Astrocyte (in vitro differentiated cells and primary cell): ENCODE measurements around the gene MECR. TPM values are rescaled to one million over a fixed set of nuclear protein-coding genes. Genes with fewer than 3 reads are reported as not detected.

Experiments
- DNase-seq: peaks from one replicate; pipeline ENCODE4 v3.0.0-alpha.2; 2010; ENCODE audit warnings: low read depth
- FAIRE-seq: peaks from 2 replicates; lab custom pipeline; 2011; peaks lifted over from hg19 to GRCh38; lab: Jason Lieb, UNC
- H2AFZ ChIP-seq: 2 replicates; pipeline ENCODE4 v1.6.0; 2012; ENCODE audit warnings: low read depth, low read length, inconsistent platforms
- H3K27ac ChIP-seq: 2 replicates; pipeline ENCODE4 v1.5.1; 2011; ENCODE audit warnings: low read depth, low read length, inconsistent platforms
- H3K27me3 ChIP-seq: 2 replicates; pipeline ENCODE4 v1.6.0; 2011; ENCODE audit warnings: low read length, inconsistent platforms; ENCODE audit not compliant: insufficient read depth
- H3K36me3 ChIP-seq: 2 replicates; pipeline ENCODE4 v1.5.1; 2011; ENCODE audit warnings: low read length, inconsistent platforms; ENCODE audit not compliant: insufficient read depth
- H3K4me1 ChIP-seq: 2 replicates; pipeline ENCODE4 v1.5.1; 2011; ENCODE audit warnings: low read length, inconsistent platforms; ENCODE audit not compliant: insufficient read depth
- H3K4me2 ChIP-seq: 2 replicates; pipeline ENCODE4 v1.6.0; 2012; ENCODE audit warnings: low read length, inconsistent platforms
- H3K4me3 ChIP-seq: 2 replicates; pipeline ENCODE4 v1.5.1; 2011; ENCODE audit warnings: low read depth, mild to moderate bottlenecking, low read length, inconsistent platforms; ENCODE audit not compliant: insufficient read depth
- H3K79me2 ChIP-seq: 2 replicates; pipeline ENCODE4 v1.6.0; 2012; ENCODE audit warnings: mild to moderate bottlenecking, low read length, inconsistent platforms; ENCODE audit not compliant: insufficient read depth
- H3K9ac ChIP-seq: 2 replicates; pipeline ENCODE4 v1.6.0; 2012; ENCODE audit warnings: mild to moderate bottlenecking, low read length, inconsistent platforms
- H3K9me3 ChIP-seq: 2 replicates; pipeline ENCODE4 v1.5.1; 2012; ENCODE audit warnings: low read depth, mild to moderate bottlenecking, low read length, inconsistent platforms; ENCODE audit not compliant: insufficient read depth
- H4K20me1 ChIP-seq: 2 replicates; pipeline ENCODE4 v1.6.0; 2012; ENCODE audit warnings: low read length, inconsistent platforms; ENCODE audit not compliant: insufficient read depth
- H3K27ac Mint-ChIP-seq: one replicate; pipeline ENCODE4 v1.8.0; 2021; ENCODE audit warnings: mild to moderate bottlenecking, mixed read lengths; ENCODE audit not compliant: unreplicated experiment
- H3K27me3 Mint-ChIP-seq: one replicate; pipeline ENCODE4 v1.8.0; 2021; ENCODE audit warnings: low read depth, mixed read lengths; ENCODE audit not compliant: unreplicated experiment
- H3K36me3 Mint-ChIP-seq: one replicate; pipeline ENCODE4 v1.8.0; 2021; ENCODE audit warnings: low read depth, mixed read lengths; ENCODE audit not compliant: unreplicated experiment
- H3K4me1 Mint-ChIP-seq: one replicate; pipeline ENCODE4 v1.8.0; 2021; ENCODE audit warnings: low read depth, mixed read lengths; ENCODE audit not compliant: unreplicated experiment
- H3K4me3 Mint-ChIP-seq: one replicate; pipeline ENCODE4 v1.8.0; 2021; ENCODE audit warnings: mild to moderate bottlenecking, moderate library complexity, mixed read lengths; ENCODE audit not compliant: unreplicated experiment
- H3K9me3 Mint-ChIP-seq: one replicate; pipeline ENCODE4 v1.8.0; 2021; ENCODE audit warnings: mild to moderate bottlenecking, mixed read lengths; ENCODE audit not compliant: unreplicated experiment
- CTCF ChIP-seq: IDR thresholded peaks from 2 replicates; pipeline ENCODE4 v1.5.1; 2011; ENCODE audit warnings: low read depth, mild to moderate bottlenecking, inconsistent platforms, low read length, moderate library complexity; ENCODE audit not compliant: insufficient read depth
- EZH2 ChIP-seq: IDR thresholded peaks from 2 replicates; pipeline ENCODE4 v1.6.1; 2012; ENCODE audit warnings: mild to moderate bottlenecking, low read length, inconsistent platforms; ENCODE audit not compliant: insufficient read depth
- total RNA-seq: library from RNA; stranded (reverse); gene quantifications from 2 replicates; pipeline ENCODE4 v1.2.1, GENCODE V29; 2021

MECR gene
- total RNA-seq, 1 donor from 2014 or later: 25.1 TPM

GRCh38 chr1:29256394-29256793 is 25.7 kb upstream of the MECR start:
- H3K79me2 ChIP-seq: peaks cover 3% of the 10 kb centered on the region
- H3K4me3 ChIP-seq: no peak overlapping the region
- H4K20me1 ChIP-seq: peaks cover 14% of the 10 kb centered on the region
- peak overlapping the region; percentile 64 for H3K4me2 ChIP-seq
- Mint-ChIP-seq H3K27ac (no peak overlapping the region), H3K36me3 (peaks cover 5% of the 10 kb centered on the region), H3K27me3 (peaks cover 15% of the 10 kb centered on the region), H3K4me1 (peaks cover 24% of the 10 kb centered on the region), H3K4me3 (no peak overlapping the region), H3K9me3 (no peaks in the 10 kb centered on the region)
- FAIRE-seq (no peak), DNase-seq (no peak)
- no peak overlapping the region for H2AFZ ChIP-seq
- no peak overlapping the region for H3K9ac ChIP-seq
- no peaks in the 10 kb centered on the region for H3K36me3 ChIP-seq
- TF ChIP-seq EZH2 (no peak), CTCF (no peak)
- no peak overlapping the region for H3K27ac ChIP-seq
- H3K27me3 ChIP-seq: no peaks in the 10 kb centered on the region
- H3K9me3 ChIP-seq: no peaks in the 10 kb centered on the region
- H3K4me1 ChIP-seq: peaks cover 40% of the 10 kb centered on the region

- H3K9me3 Mint-ChIP-seq: no peaks in the 10 kb centered on the region
- no peak overlapping the region for H3K4me2 ChIP-seq
- no peak for DNase-seq
- no peaks in the 10 kb centered on the region for H3K9me3 ChIP-seq
- peaks cover 41% of the 10 kb centered on the region for H3K4me1 ChIP-seq
- no peak overlapping the region for H3K4me3 Mint-ChIP-seq
- no peak for TF ChIP-seq EZH2
- TF ChIP-seq CTCF: no peak
- peaks cover 6% of the 10 kb centered on the region for H3K79me2 ChIP-seq
- peaks cover 27% of the 10 kb centered on the region for H3K4me1 Mint-ChIP-seq
- no peak overlapping the region for H3K9ac ChIP-seq
- H3K27ac ChIP-seq: no peak overlapping the region
- no peak overlapping the region for H2AFZ ChIP-seq
- no peaks in the 10 kb centered on the region for H3K36me3 ChIP-seq
- H3K27me3 ChIP-seq: no peaks in the 10 kb centered on the region
- peaks cover 4% of the 10 kb centered on the region for H3K36me3 Mint-ChIP-seq
- no peak for FAIRE-seq
- H3K27ac Mint-ChIP-seq: no peak overlapping the region
- H3K27me3 Mint-ChIP-seq: peaks cover 13% of the 10 kb centered on the region
- H3K4me3 ChIP-seq: no peak overlapping the region
- H4K20me1 ChIP-seq: peaks cover 14% of the 10 kb centered on the region
These were observed 24.5 kb upstream of the MECR start for GRCh38 chr1:29255134-29255666.

- H3K9ac ChIP-seq: no peak overlapping the region
- peak; percentile 41 for DNase-seq
- no peak for FAIRE-seq
- no peaks in the 10 kb centered on the region for H3K36me3 ChIP-seq
- H3K27me3 Mint-ChIP-seq: peaks cover 13% of the 10 kb centered on the region
- no peak overlapping the region for H3K27ac Mint-ChIP-seq
- no peaks in the 10 kb centered on the region for H3K27me3 ChIP-seq
- no peak overlapping the region for H3K4me3 ChIP-seq
- H3K36me3 Mint-ChIP-seq: peaks cover 4% of the 10 kb centered on the region
- no peak overlapping the region for H2AFZ ChIP-seq
- no peaks in the 10 kb centered on the region for H3K9me3 ChIP-seq
- no peak overlapping the region for H3K4me2 ChIP-seq
- H3K4me1 ChIP-seq: peaks cover 45% of the 10 kb centered on the region
- TF ChIP-seq CTCF: no peak
- no peak for TF ChIP-seq EZH2
- peaks cover 14% of the 10 kb centered on the region for H4K20me1 ChIP-seq
- peaks cover 6% of the 10 kb centered on the region for H3K79me2 ChIP-seq
- no peaks in the 10 kb centered on the region for H3K9me3 Mint-ChIP-seq
- H3K4me3 Mint-ChIP-seq: no peak overlapping the region
- peaks cover 34% of the 10 kb centered on the region for H3K4me1 Mint-ChIP-seq
- no peak overlapping the region for H3K27ac ChIP-seq
These were observed 23.6 kb upstream of the MECR start for GRCh38 chr1:29254346-29254745.
